CD4-positive, alpha-beta T cell (primary cell): Measurements from ENCODE around the gene DOCK9. TPM values are rescaled to one million over a fixed set of nuclear protein-coding genes. Genes with fewer than 3 reads are reported as not detected.

Source experiments
- ATAC-seq: fragments of 200-7000 bp; cut with Tn5 transposase; one replicate; pipeline ENCODE4 v1.10.0; 2022; ENCODE audit warnings: mild to moderate bottlenecking; ENCODE audit not compliant: poor library complexity
- CTCF ChIA-PET: fragments of 350-600 bp; sonication (Branson Sonifier 250); formaldehyde crosslinking; loops from one replicate; lab custom pipeline; 2021; ENCODE audit warnings: antibody characterized with exemption, inconsistent platforms; lab: Charles Lee
- POLR2A ChIA-PET: fragments of 350-600 bp; sonication (Branson Sonifier 250); formaldehyde crosslinking; loops from one replicate; lab custom pipeline; 2021; ENCODE audit warnings: antibody characterized with exemption, inconsistent platforms; lab: Charles Lee
- DNase-seq, 14 experiments: peaks; one replicate each; pipeline ENCODE4 v3.0.0-alpha.2; 2013 to 2020; ENCODE audit warnings: mixed read lengths in 2 of 14
- H3K27ac ChIP-seq, 2 donors: one replicate each; pipeline versions ENCODE4 v1.5.1 to v1.7.0; 2013; ENCODE audit warnings: low read length in 2 of 2, low read depth in 1 of 2, mild to moderate bottlenecking in 1 of 2
- H3K27me3 ChIP-seq, 2 experiments: 1 replicate in 1 of 2; 2 replicates in 1 of 2; pipeline versions ENCODE4 v1.6.1 to v1.7.0; 2013; ENCODE audit warnings: low read length in 2 of 2, control low read depth in 1 of 2, mild to moderate bottlenecking in 1 of 2, moderate library complexity in 1 of 2; ENCODE audit not compliant: insufficient read depth in 2 of 2, control insufficient read depth in 1 of 2
- H3K36me3 ChIP-seq: one replicate; pipeline ENCODE4 v1.6.1; 2013; ENCODE audit warnings: low read length, control low read depth; ENCODE audit not compliant: insufficient read depth
- H3K4me1 ChIP-seq: one replicate; pipeline ENCODE4 v1.6.1; 2013; ENCODE audit warnings: low read length, control low read depth; ENCODE audit not compliant: insufficient read depth
- H3K4me3 ChIP-seq: one replicate; pipeline ENCODE4 v1.5.1; 2013; ENCODE audit warnings: mild to moderate bottlenecking, low read length, moderate library complexity
- H3K9me3 ChIP-seq, 2 experiments: 1 replicate in 1 of 2; 2 replicates in 1 of 2; pipeline versions ENCODE4 v1.6.1 to v1.7.0; 2013; ENCODE audit warnings: low read length in 2 of 2, mild to moderate bottlenecking in 2 of 2, control low read depth in 1 of 2, moderate library complexity in 1 of 2; ENCODE audit not compliant: control insufficient read depth in 1 of 2, insufficient read depth in 1 of 2
- H3K27ac Mint-ChIP-seq: one replicate; pipeline ENCODE4 v1.8.0; 2020; ENCODE audit warnings: mixed read lengths
- H3K27me3 Mint-ChIP-seq: one replicate; pipeline ENCODE4 v1.8.0; 2021; ENCODE audit warnings: mixed read lengths
- H3K36me3 Mint-ChIP-seq: one replicate; pipeline ENCODE4 v1.8.0; 2021; ENCODE audit warnings: low read depth, mixed read lengths
- H3K4me1 Mint-ChIP-seq: one replicate; pipeline ENCODE4 v1.8.0; 2021; ENCODE audit warnings: low read depth, mixed read lengths
- H3K4me3 Mint-ChIP-seq: one replicate; pipeline ENCODE4 v1.8.0; 2020; ENCODE audit warnings: mild to moderate bottlenecking, mixed read lengths
- H3K9me3 Mint-ChIP-seq: one replicate; pipeline ENCODE4 v1.8.0; 2020; ENCODE audit warnings: mixed read lengths
- CTCF ChIP-seq: fragments of 200-600 bp; IDR thresholded peaks from one replicate; pipeline ENCODE4 v1.8.0; 2022; ENCODE audit warnings: antibody characterized with exemption, mild to moderate bottlenecking
- intact Hi-C, 2 experiments: fragments of 100-400 bp; cut with DNase I in 1 of 2; cut with micrococcal nuclease in 1 of 2; formaldehyde crosslinking; loops; one replicate each; pipeline versions ENCODE4 v1.15.1 to v1.9.0; 2023 to 2025; cut with DNase I, micrococcal nuclease
- total RNA-seq, 174 experiments: library from RNA in 2 of 174; stranded (reverse) in 2 of 174; gene quantifications; one replicate each; pipeline ENCODE4 v1.2.3 and lab custom pipeline; 2021 to 2026

DOCK9 gene
- total RNA-seq, 2 experiments from 2014 or later = 76.3 to 79.3 TPM

GRCh38 chr13:98827449-98827848, 150.4 kb downstream of the DOCK9 start:
- ATAC-seq (no peak), DNase-seq (no peak)
- ChIA-PET POLR2A (no interaction called here), CTCF (interaction anchor here (1.1 kb wide), 1 partner anchor 10 kb away, joined by 4 read pairs; no protein-coding TSS in a partner anchor)
- Histone ChIP-seq H3K4me3 (no peak overlapping the region), H3K9me3 (no peaks in the 10 kb centered on the region), H3K27ac (no peak overlapping the region), H3K4me1 (no peaks in the 10 kb centered on the region), H3K36me3 (peaks cover 97% of the 10 kb centered on the region), H3K27me3 (no peaks in the 10 kb centered on the region)
- Mint-ChIP-seq H3K9me3 (no peaks in the 10 kb centered on the region), H3K36me3 (peaks cover 93% of the 10 kb centered on the region), H3K4me3 (no peak overlapping the region), H3K4me1 (peaks cover 11% of the 10 kb centered on the region), H3K27me3 (no peaks in the 10 kb centered on the region), H3K27ac (no peak overlapping the region)
- intact Hi-C loops = no loop called here
- no peak for TF ChIP-seq CTCF

GRCh38 chr13:98826146-98826545, 151.7 kb downstream of the DOCK9 start:
- H3K27ac ChIP-seq = no peak overlapping the region
- H3K4me3 ChIP-seq = no peak overlapping the region
- ChIA-PET POLR2A (no interaction called here), CTCF (interaction anchor here (1.1 kb wide), 1 partner anchor 14 kb away, joined by 3 read pairs; no protein-coding TSS in a partner anchor)
- ATAC-seq (no peak), DNase-seq (no peak)
- H3K27me3 ChIP-seq = no peaks in the 10 kb centered on the region
- no peak for TF ChIP-seq CTCF
- H3K9me3 ChIP-seq = no peaks in the 10 kb centered on the region
- no peak overlapping the region for H3K4me3 Mint-ChIP-seq
- H3K27me3 Mint-ChIP-seq = no peaks in the 10 kb centered on the region
- intact Hi-C loops = no loop called here
- H3K9me3 Mint-ChIP-seq = no peaks in the 10 kb centered on the region
- peaks cover 93% of the 10 kb centered on the region for H3K36me3 Mint-ChIP-seq
- no peak overlapping the region for H3K27ac Mint-ChIP-seq
- no peaks in the 10 kb centered on the region for H3K4me1 ChIP-seq
- H3K4me1 Mint-ChIP-seq = peaks cover 11% of the 10 kb centered on the region
- peaks cover 94% of the 10 kb centered on the region for H3K36me3 ChIP-seq

DNA sequence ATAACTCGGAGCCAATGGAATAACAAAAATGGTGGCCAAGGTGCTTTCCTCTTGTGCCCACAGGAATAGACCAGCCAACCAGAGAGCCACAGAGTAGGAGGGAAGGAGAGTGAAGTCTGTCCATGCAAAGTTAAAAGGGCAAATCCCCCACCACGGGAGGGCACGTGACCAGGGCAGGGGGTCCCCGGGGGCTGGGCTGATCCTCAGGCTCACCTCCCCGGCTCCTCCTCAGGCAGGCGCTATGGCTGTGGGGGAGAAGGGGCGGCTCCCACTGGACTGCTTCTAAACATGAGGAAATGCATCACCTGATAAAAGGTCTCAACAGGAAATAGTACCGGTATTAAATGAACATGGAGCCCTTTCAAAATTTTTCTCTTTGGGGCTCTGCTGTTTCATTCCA, 152.2 kb downstream of the DOCK9 start:
- peaks cover 11% of the 10 kb centered on the region for H3K4me1 Mint-ChIP-seq
- POLR2A ChIA-PET = no interaction called here
- no peak overlapping the region for H3K27ac Mint-ChIP-seq
- CTCF ChIA-PET = interaction anchor here (1.1 kb wide), 1 partner anchor 14 kb away, joined by 3 read pairs; no protein-coding TSS in a partner anchor
- TF ChIP-seq CTCF = no peak
- Histone ChIP-seq H3K36me3 (peaks cover 93% of the 10 kb centered on the region), H3K27ac (no peak overlapping the region), H3K4me1 (no peaks in the 10 kb centered on the region), H3K27me3 (no peaks in the 10 kb centered on the region), H3K4me3 (no peak overlapping the region), H3K9me3 (no peaks in the 10 kb centered on the region)
- no peak for DNase-seq
- H3K36me3 Mint-ChIP-seq = peaks cover 93% of the 10 kb centered on the region
- no peak for ATAC-seq
- H3K4me3 Mint-ChIP-seq = no peak overlapping the region
- H3K9me3 Mint-ChIP-seq = no peaks in the 10 kb centered on the region
- no peaks in the 10 kb centered on the region for H3K27me3 Mint-ChIP-seq
- intact Hi-C loops = no loop called here
